ENCODE data around the gene PLXNA3.
"Not testable (repeated sequence)": the region's sequence is repeated elsewhere in the genome, so short reads cannot be mapped to it uniquely, and the experiment has no call there.

Gene PLXNA3

GRCh38 chrX:154478728-154479622, 20.9 kb downstream of the PLXNA3 start, which contains the start of gene LAGE3:
LAGE3 (minus strand) TSS chrX:154479281; CDS start chrX:154478915, 366 bp downstream.
- DNase-seq (ENCODE audit: low read depth) = peak; percentile 87

GRCh38 chrX:154481195-154481594, 23.1 kb downstream of the PLXNA3 start:
- DNase-seq (ENCODE audit: low read depth) = no peak

- no peak for DNase-seq (ENCODE audit: low read depth)
Measured at GRCh38 chrX:154481911-154482601, 24.0 kb downstream of the PLXNA3 start.

- DNase-seq (ENCODE audit: low read depth) = no peak
Measured at GRCh38 chrX:154482786-154483185, 24.7 kb downstream of the PLXNA3 start.

GRCh38 chrX:154483325-154483724, 25.2 kb downstream of the PLXNA3 start:
- DNase-seq (ENCODE audit: low read depth) = no peak

- DNase-seq (ENCODE audit: low read depth) = no peak
Measured at GRCh38 chrX:154484255-154485149, 26.4 kb downstream of the PLXNA3 start.

- DNase-seq (ENCODE audit: low read depth) = no peak
Measured at GRCh38 chrX:154485150-154486051, 27.3 kb downstream of the PLXNA3 start.

- no peak for DNase-seq (ENCODE audit: low read depth)
Measured at GRCh38 chrX:154486052-154486395, 27.9 kb downstream of the PLXNA3 start.

GRCh38 chrX:154486396-154487207, 28.5 kb downstream of the PLXNA3 start, which contains the start of gene UBL4A:
UBL4A (minus strand) TSS chrX:154486615; CDS start chrX:154486584, 31 bp downstream.
- DNase-seq (ENCODE audit: low read depth) = no peak

- DNase-seq (ENCODE audit: low read depth) = no peak
Measured at GRCh38 chrX:154487518-154488290, 29.6 kb downstream of the PLXNA3 start.

GRCh38 chrX:154488336-154489075, 30.4 kb downstream of the PLXNA3 start:
- DNase-seq (ENCODE audit: low read depth) = no peak

- no peak for DNase-seq (ENCODE audit: low read depth)
Measured at GRCh38 chrX:154489182-154489581, 31.1 kb downstream of the PLXNA3 start.

GRCh38 chrX:154490021-154490413, 31.9 kb downstream of the PLXNA3 start:
- DNase-seq (ENCODE audit: low read depth) = no peak

GRCh38 chrX:154490414-154491083, 32.5 kb downstream of the PLXNA3 start, which contains the start of gene SLC10A3:
SLC10A3 (minus strand) TSS chrX:154490629; CDS start chrX:154488940, 1,689 bp downstream.
- DNase-seq (ENCODE audit: low read depth) = peak; percentile 80

GRCh38 chrX:154494715-154495114, 36.6 kb downstream of the PLXNA3 start:
- no peak for DNase-seq (ENCODE audit: low read depth)

GRCh38 chrX:154495472-154495922, 37.4 kb downstream of the PLXNA3 start:
- DNase-seq (ENCODE audit: low read depth) = no peak

- DNase-seq (ENCODE audit: low read depth) = not testable (repeated sequence)
Measured at GRCh38 chrX:154496591-154497137, 38.6 kb downstream of the PLXNA3 start.
